T follicular helper cell (primary cell): ENCODE measurements around the gene MBTPS1.
A peak's percentile ranks its signal among the peaks of the same experiment; 100 is the strongest.
"Not testable (repeated sequence)": the region's sequence is repeated elsewhere in the genome, so short reads cannot be mapped to it uniquely, and the experiment has no call there.

Experiments used
- DNase-seq: peaks from one replicate; pipeline ENCODE4 v3.0.0-alpha.2; 2020; ENCODE audit warnings: low read depth

The MBTPS1 gene

DNA sequence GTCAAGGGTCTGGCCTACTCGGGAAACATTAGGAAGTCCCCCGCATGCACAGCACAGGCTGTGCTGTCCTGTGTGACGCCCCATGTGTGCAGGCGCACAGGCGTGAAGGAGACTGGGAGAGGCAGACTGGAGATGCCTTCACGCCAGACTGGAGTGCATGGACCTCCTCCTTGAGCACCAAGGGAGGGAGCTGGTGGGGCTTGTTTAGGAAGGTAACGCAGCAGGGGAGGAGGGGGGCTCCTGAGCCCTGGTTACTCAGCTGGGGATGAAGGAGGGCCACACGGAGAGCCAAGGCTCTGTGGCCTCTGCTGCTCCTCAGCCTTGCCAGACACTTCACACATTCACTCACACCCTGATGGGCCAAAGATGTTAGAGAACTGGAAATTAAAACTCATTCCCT lies 20.5 kb upstream of the MBTPS1 start:
- no peak for DNase-seq

DNA sequence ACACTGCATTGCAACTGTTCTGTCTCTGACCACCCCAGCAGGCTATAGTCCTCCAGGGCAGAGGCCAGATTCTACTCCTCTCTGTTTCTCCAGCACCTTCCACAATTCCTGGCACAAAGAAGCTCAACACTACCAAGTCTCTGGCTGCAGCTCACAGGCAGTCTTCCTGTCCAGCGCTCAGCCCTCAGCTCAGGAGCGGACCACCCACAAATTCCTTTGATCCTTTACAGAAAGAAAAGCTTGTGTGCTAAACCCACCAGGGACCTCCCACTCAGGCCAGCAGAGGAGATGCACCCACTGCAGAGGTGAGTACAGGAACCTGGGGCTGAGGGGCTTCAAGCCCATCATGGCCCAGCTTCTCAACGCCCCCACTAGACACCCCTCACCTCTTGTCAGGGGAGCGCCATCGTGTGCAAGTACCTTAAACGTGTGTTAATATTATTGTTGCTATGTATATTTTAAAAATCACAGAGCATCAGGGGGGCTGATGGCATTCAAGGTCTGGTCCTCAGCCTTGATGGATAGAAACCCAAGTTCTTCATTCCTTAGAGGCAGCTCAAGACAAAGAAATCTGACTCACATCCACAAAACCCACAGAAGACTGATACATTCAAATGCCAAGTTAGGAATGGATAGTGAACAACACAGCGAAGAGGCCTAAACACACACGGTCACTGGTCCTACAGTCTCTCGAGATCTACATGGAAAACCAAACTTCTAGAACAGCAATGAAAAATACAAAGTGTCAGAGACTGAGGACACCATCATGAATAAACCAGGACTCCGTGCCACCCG lies 19.8 kb upstream of the MBTPS1 start:
- no peak for DNase-seq

DNA sequence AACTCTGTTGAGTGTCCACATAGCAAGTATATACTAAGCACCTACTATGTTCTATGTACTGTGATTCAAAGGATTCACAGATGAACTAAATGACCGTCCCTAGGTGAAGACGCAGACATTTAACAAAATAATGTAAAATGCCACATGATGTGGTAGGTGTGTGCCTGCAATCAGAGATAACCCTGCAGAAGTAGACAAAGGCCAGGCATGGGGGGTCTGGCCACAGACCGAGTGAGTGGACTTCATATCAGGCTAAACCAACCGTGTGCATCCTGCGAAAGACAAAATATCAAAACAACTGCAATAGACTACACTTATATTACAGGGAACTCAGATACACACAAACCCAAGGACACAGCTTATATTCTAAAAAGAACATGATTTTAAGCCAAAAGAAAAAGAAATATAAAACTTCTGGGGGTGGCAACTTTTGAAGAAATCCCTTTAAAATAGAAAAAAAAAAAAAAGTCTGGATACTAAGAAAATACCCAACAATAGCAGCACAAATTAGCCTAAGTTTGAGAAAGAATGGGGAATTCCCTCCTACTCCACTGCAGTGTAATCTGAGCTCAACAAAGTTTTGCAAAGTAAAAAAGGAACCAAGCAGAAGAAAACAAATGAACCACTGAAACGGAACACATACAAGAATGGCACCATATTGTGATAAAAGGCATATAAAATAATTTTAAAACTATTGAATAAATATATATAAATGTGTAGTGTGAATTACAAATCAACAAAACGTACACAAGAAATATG lies 16.0 kb upstream of the MBTPS1 start:
- DNase-seq: no peak

DNA sequence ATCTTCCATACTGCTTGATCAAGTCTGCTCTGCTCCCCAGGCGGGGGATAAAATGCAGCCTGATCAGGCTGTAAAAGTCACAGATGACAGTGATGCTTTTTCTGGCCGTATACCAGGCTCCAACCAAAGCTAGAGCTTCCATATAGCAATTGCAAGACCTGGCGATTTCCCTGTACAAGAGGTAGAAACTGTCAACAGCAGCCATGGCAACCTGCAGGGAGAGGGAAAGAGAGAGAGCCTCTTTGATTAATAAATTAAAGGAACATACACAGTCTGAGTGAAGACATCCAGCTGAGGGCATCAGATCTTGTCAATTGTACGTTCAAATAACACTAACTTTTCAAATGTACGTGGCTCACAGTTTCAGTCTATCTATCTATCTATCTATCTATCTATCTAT lies 14.4 kb upstream of the MBTPS1 start:
- DNase-seq: no peak

DNA sequence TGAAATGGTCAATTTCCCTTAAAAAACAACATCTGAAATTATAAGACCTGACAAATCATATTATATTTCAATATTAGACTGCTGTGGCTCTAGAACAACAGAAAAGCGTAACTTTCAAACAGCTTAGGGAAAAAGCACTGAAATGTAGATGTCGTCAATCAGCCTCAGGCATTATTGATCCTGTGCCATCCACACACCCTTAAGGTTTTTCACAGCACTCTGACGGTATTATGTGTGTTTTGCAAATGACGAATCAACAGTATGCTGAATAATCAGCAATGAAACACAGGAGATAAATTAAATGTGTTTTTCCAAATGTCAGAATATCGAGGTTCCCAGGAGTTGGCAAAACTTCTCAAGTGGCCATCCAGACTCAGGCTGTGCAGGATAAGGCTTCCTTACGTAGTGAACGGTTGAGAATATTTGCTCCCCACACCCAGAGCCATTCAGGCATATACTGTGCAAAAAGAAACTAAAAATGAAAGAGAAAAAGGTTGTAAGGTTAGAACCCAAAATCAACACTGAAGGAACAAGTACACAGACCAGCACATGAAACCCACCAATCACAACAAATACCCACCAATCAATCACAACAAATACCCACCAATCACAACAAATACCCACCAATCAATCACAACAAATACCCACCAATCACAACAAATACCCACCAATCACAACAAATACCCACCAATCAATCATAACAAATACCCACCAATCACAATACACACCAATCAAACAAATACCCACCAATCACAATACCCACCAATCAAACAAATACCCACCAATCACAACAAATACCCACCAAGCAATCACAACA lies 7.7 kb upstream of the MBTPS1 start:
- no peak for DNase-seq

DNA sequence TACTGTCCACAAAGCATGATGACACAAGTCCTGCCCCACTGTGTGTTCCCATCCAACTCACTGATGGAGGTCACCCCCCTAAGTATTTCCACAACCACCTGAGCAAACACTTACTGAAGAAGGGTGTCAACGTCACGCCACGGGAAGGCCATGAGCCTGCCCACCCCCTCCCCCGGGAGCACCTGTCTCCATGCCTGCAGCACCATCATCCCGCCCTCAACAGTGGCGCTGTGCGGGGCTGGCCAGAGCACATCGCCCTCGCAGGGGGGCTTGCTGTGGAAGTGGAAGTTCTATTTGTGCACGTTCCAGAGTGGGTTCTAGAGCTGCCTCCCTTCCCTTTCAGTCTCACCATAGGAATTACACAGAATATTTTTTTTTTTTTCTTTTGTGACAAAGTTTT lies 4.3 kb upstream of the MBTPS1 start:
- DNase-seq: no peak

DNA sequence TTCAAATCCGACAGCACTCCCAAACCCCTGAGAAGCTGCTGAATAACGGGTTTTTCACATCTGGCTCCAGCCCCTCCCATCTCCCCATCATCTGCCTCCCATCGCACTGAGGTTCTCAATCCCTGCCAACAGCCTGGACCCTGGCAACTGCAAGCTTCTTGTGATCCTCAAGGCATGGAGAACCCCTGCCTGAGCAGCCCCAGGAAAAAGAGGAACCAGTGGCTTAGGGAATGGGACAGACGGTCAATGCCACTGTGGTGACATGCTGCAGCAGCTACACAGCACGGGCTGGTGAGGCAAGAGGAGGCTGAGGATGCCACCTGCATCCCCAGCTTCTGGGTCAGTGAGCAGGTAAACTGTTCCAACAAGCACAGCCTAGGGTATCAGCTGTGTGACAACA lies 3.3 kb upstream of the MBTPS1 start:
- no peak for DNase-seq

DNA sequence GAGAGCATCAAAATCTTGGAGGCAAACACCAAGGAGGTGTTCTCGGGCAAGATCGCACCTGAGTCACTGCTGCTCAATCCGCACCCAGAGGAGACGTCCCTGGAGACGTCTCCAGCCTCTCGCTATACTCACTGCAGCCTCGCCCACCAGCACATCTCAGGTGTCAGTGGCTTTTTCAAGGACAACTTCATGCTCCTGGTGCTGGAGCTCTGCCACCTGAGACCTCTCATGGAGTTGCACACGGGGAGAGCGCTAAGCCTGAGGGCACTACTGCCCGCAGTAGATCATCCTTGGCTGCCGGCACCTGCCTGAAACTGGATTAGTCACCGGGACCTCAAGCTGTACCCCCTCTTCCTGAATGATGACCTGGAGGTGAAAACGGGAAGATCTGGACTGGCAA lies 2.6 kb upstream of the MBTPS1 start:
- DNase-seq: no peak

DNA sequence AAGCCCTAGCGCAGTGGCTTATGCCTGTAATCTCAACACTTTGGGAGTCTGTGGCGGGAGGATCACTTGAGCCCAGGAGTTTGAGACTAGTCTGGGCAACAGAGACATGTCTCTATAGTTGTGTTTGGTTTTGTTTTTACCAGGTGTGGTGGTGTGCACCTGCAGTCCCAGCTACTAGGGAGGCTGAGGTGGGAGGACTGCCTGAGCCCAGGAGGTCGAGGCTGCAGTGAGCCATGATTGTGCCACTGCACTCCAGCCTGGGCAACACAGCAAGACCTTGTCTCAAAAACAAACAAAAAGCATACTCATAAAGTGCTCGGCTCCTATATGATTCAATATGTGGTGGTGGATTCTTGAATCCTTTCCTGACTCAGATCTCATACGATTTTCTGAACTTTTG lies 1.6 kb upstream of the MBTPS1 start:
- DNase-seq: not testable (repeated sequence)

DNA sequence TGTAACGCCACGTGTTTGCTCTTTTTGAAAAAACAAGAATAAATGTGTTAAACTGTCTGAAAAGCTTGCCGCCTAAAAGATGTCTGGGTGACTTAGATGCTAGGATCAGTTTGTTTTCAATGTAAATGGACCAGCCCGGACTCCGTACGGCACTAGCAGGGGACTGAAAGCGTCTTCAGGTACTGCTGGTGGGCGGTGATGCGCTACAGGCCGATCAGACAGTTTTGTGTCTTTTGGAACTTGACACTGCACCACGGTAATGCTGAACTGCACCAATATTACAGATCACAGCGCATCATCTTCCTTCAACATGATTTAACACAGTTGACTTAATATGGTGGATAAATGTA lies 727 bp upstream of the MBTPS1 start:
- DNase-seq: no peak

DNA sequence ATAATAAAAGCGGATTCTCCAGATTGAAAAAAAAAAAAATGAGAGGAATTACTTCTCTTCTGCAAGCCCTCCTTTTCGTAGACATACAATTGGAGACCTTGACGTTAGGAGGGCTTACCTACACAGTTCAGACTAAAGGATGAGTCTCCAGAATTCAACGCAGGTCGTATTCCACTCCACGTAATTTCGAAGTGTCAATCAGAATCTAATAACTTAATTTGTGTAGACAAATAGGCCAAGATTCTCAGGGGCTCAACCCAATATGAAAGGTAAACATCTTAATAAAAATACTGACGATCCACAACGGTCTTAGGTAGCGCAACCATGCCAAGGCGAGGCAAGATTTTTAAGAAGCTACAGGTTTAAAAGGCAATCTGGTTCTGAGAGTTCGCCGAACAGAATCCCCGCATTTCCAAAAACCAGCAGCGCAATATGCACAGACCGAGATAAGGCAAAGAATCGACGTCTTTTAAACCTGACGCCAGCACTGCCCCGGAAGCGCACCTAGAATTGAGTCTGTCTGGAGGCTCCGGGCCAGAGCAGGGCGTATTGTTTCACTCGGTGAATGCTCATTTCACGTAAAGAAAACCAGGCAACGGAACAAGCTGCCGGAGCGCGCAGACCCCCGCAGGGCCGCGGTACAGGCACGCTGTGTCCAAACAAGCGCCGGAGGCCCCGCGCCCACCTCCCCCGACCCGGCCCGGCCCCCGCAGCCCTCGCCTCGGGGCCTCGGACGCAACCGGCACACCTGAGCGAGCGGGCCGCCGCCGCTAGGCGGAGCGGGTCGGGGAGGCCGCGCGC lies 623 bp downstream of the MBTPS1 start:
- DNase-seq: peak; percentile 52

DNA sequence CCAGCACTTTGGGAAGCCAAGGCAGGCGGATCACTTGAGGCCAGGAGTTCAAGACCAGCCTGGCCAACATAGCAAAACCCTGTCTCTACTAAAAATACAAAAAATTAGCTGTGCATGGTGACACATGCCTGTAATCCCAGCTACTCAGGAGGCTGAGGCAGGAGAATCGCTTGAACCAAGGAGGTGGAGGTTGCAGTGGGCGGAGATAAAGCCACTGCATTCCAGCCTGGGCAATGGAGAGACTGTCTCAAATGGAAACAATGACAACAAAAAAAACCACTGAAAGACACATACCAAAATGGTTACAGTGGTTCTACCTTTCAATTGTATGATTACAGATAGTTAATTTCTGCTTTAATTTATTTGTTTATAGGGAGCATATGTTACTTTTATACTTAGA lies 4.8 kb downstream of the MBTPS1 start:
- DNase-seq: not testable (repeated sequence)

DNA sequence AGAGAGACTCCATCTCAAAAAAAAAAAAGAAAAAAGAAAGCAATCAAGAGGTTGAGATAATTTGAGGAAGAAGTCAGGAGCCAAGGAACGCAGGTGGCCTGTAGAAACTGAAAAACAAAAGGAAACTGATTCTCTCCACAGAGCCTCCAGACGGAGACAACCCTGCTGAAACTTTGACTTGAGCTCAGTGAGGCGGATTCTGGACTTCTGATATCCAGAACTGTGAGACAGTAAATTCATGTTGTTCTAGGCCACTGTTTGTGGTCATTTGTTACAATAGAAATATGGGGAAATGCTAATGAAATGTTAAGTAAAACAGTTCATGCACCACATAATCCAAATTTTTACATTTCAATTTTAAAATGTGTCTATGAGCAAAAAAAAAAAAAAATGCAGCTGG lies 5.2 kb downstream of the MBTPS1 start:
- no peak for DNase-seq

DNA sequence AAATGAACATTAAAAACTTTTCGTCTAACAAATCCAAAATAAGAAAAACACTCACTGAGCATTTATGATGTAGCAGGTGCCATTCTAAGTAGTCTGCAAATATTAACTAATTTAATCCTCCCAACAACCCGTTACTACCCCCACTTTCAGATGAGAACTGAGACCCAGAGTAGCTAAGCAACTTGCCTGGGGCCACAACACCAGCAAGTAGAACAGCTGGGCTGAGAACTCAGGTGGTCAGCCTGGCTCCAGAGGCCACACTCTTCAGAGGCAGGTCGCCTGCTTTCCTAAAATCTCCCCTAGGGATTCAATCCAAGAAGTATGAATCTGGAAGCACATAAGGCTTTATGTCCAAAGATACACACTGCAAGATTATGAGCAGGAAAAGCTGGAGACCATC lies 6.2 kb downstream of the MBTPS1 start:
- DNase-seq: no peak

DNA sequence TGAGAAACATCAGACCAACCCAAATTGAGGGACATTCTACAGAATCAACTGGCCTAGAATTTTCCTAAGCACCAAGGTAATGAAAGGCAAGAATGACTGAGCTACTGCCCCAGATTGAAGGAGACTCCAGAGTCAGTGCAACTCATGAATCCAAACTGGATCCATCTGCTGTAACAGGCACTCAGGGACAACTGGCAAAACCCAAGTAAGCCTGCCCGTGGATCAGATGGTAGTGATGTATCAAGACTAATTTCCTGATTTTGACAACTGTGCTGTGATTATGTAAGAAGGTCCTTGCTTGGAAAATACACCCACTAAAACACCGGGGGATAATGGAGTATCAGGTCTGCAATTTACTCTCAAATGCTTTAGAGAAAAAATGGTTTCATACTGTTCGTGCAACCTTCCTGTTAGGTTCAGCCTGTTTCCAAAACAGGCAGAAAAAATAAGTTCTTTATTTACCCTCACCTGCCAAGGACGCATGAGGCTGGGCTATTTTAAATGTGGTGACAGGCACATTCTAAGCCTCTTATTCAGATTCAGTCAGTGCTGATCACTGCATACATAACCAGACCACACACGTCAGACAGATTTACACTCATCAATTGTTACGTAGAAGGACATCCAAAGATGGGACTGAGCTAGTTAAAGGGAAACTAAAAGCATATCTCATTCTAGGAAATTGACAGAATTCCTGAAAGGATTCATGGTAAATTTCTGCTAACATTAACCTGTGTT lies 7.0 kb downstream of the MBTPS1 start:
- DNase-seq: no peak

DNA sequence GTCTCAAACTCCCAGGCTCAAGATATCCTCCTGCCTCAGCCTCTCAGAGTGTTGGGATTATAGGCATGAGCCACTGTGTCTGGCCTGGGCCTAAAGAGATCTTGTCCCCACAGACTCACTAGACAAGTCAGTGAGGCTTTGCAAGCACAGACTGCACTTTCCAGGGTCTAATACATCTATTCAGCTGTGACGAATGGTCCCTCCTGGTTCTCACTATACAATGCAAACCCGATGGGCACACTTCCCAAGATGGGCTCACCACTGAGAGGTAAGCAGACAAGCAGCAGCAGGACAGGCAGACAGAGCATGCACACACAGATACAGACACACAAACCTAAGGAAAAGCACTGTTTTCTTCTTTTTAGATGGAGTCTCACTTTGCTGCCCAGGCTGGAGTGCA lies 8.8 kb downstream of the MBTPS1 start:
- DNase-seq: no peak

DNA sequence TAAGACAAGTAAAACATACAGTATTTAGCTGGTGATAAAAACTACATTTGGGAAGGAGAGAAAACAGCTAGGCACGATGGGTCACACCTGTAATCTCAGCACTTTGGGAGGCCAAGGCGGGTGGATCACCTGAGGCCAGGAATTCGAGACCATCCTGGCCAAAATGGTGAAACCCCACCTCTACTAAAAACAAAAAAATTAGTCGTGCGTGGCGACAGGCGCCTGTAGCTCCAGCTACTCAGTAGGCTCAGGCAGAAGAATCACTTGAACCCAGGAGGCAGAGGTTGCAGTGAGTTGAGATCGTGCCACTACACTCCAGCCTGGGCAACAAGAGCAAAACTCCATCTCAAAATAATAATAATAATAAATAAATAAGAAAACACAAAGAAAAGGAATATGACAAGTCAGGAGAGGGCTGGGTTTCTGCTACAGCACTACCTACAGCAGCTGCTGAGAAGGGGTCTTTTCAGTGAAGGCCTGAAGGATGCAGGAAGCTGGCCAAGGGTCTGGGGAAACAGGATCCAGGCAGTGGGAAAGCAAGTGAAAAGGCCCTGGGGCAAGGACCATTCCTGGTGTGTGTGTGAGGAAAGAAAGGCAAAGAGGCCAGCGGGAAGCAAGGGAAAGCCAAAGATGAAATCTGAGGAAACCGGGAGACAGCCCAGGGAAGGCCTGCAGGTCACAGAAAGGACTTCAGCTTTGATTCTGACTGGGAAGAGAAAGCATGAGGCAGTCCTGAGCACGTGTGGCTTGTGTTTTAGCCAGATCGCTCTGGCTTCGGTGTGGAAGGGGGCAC lies 10.6 kb downstream of the MBTPS1 start:
- no peak for DNase-seq

DNA sequence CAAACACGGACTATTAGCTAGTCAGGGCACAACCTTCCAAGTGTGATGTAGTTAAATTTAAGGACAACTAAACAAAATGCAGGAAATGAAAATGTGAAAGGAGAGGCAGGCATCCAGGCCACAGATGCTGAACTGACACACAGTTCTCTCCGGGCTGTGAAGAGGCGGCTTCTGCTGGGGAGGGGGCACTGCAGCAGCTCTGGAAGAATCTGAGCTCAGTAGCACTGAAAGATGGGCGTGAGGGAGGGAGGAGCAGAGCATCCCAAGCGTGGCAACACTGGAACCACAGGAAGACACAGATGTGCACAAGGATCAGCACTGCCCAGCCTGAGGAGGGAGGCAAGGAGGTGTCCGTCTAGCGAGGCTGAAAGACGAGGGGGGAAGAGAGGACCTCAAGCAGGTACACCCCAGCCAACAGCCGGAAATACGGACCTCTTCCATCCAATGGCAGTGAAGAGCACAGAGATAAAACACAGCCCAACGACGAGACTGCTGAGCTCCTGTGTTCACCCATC lies 11.4 kb downstream of the MBTPS1 start:
- DNase-seq: no peak

DNA sequence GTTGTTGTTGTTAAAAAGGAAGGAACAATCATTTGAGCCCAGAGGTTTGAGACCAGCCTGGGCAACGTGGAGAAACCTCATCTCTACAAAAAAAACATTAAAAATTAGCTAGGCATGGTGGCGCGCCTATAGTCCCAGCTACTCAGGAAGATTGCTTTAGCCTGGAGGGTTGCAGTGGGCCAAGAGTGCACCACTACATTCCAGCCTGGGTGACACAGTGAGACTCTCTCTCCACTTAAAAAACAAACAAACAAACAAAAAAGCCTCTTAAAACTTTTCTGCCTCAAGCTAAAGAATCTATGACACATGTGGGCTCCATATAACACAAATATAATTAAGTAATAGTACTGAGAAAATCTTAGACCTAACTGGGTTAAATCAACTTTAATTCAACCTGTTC lies 12.5 kb downstream of the MBTPS1 start:
- no peak for DNase-seq

DNA sequence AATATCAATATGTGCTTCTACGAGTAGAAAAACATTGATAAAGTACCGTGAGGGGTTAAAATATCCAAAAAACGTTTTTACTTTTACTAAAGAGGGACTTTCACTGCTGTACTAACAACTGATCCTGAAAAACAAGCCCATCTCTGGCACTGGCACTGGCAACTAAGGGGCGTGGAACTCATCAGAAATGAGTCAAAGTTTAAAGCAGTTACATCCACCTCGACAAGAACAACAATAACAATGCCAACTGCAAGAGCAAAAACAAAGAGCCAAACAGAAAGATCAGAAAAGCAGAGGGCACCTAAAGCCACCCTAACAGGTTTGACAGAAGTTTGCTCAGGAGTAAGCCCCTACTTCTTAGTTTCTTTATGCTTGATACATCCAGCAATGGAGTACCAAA lies 13.1 kb downstream of the MBTPS1 start:
- no peak for DNase-seq
